GM20431 (cell line): ENCODE results near the gene S100A1.

ENCODE experiments used
- in situ Hi-C: fragments of 300-500 bp; cut with MseI, MboI; formaldehyde crosslinking; loops from one replicate; pipeline ENCODE4 v1.15.0; 2020; ENCODE audit warnings: low sequenced_read_pairs; ENCODE audit not compliant: unreplicated experiment

Gene S100A1

DNA sequence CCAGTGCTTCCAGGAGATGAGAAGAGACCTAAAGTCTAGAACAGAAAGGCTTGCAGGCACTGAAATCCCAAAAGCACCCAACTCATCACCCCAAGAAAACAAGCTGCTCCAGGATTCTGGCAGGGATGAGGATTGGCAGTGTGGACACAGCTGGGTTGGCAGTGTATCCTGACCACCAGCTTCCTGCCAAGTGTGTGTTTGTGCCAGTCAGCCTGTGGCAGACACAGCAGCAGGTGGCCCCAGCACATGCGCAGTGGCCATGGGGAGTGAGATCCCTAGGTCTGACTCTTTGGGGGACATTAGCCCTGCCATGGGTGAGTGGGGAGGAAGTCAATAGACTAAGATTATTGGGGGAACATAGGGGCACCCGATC is 21.6 kb downstream of the S100A1 start:
- in situ Hi-C loops, result loop anchor here (25.0 kb wide), 1 partner anchor 337 kb away; the partner anchor contains the start of genes JTB, RAB13 and RPS27

DNA sequence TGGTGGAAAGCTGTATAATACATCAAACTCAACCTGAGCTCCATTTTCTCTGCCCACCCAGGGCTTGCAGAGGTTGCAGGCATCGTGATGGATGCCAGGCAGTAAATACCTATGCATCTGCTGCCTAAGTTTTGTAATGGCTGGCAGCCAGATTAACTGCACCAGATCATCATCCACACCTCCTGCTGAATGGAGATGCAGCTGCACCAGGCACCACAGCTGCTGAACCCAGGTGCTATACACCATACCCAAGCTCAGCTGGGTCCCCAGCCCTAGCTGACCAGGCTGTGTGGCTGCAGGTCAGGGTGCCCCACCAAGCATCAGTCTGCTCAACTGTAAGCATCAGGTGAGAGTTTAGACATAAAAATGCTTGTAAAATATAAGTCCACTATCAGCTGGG is 23.5 kb downstream of the S100A1 start:
- in situ Hi-C loops, result loop anchor here (25.0 kb wide), 1 partner anchor 336 kb away; the partner anchor contains the start of genes JTB, RAB13 and RPS27

DNA sequence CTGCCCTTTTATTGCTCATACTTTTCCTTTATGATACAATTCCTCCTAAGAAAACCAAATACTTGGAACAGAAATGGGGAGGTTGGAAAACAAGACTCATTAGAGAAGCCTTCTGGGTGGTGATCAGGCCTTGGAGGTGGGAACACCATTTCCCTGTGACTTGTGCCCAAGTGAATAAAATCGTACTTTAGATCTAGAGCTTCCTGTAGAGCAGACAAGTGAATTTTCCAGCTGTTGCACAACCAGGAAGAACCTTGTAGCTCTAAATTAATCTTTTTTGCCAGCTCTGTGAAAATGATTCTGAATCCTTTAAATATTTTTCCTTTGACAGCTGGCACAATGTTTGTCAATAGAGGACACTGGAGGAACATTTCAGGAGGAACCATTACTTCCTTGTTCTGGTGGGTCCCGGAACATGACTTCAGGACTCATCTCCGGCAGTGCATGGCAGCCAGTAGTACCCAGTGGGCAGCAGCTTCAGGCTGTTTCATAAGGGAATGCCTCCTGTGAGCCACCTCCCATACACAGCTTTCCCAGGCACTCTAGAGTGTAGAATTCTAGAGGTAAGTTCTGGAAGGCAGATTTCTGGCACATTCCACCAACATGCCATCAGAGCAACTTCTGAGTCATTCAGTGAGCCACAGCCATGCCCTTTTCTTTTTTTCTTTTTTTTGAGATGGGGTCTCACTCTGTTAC is 24.7 kb downstream of the S100A1 start:
- in situ Hi-C loops, result loop anchor here (25.0 kb wide), 1 partner anchor 334 kb away; the partner anchor contains the start of genes JTB, RAB13 and RPS27

DNA sequence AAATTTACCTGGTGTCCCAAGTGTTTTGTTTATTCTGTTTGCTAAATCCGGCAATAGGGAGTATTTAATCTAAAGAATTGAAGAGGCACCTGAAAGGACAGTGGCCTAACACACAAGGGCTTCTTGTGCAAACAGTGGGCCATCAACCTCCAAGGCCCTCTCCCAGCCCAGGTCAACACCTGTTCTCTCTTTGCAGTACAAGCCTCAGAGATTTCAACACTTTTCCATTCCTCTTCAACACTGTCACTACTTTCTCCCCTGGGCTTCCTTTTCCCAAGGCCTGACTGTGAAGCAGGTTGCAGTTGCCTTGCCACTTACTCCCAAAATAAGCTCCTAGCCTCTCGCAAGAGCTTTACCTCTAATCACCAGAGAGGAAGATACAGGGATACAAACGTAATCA is 27.1 kb downstream of the S100A1 start:
- in situ Hi-C loops, result loop anchor here (25.0 kb wide), 1 partner anchor 332 kb away; the partner anchor contains the start of genes JTB, RAB13 and RPS27

DNA sequence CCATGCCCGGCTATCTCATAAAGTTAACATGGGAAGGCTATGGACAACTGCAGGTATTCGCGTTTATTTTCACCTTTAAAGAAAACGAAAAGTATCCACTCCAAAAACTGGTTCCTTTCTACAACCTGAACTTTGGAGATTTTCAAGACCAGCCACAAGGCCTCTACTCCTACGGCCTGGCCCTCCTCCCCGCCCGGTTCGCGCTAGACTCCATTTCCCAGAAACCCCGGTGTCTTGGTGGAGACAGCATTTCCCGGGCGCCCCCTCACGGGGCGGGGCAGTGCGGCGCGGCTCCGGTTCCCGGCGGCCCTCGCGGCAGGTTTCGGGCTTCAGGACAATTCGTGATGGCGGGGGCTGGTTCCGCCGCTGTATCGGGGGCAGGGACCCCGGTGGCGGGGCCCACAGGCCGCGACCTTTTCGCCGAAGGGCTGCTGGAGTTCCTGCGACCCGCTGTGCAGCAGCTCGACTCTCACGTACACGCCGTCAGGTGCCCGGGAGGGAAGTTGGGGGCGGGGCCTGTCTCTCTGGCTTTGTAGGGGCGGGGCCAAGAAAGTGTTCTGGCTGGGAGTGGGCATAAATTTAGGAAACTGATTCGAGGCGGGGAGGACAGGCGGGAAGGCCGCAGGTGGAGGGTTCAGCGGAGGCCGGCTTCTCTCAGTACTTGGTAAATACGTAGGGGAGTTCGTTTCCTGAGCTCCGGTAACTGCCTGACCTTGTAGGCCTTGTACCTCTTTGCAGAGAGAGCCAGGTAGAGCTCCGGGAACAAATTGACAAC is 30.4 kb downstream of the S100A1 start, which contains the start of gene SNAPIN:
TSS of gene SNAPIN (plus strand) at position 304 of the 775 bp plus-strand sequence. CDS start at position 345, 41 bp downstream.
- in situ Hi-C loops, result loop anchor here (25.0 kb wide), 1 partner anchor 329 kb away; the partner anchor contains the start of genes JTB, RAB13 and RPS27

DNA sequence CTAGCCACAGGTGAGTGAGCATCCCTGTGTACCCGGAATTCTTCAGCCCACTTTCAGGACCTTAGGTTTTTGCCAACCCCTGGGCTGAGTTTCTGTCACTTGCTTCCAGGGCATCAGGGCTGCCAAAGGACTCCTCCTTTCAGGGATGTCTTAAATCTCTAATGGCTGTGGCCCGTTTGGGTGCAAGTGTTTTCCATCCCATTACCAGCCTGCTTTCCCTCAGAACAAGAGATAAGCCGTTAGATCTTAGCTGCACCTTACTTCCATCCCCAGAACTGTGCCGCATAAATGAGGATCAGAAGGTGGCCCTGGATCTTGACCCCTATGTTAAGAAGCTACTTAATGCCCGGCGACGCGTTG is 30.9 kb downstream of the S100A1 start:
- in situ Hi-C loops, result loop anchor here (25.0 kb wide), 1 partner anchor 328 kb away; the partner anchor contains the start of genes JTB, RAB13 and RPS27

DNA sequence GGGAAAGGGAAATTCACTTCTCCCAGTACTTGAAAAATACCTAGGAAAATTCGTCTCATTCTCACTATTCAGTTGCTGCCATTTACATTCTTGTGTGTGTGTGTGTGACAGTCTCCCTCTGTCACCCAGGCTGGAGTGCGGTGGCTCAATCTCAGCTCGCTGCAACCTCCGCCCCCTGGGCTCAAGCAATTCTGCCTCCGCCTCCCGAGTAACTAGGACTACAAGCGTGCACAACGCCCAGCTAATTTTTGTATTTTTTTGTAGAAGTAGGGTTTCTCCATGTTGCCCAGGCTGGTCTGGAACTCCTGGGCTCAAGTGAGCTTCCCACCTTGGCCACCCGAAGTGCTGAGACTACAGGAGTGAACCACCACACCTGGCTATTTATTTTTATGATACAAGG is 31.4 kb downstream of the S100A1 start:
- in situ Hi-C loops, result loop anchor here (25.0 kb wide), 1 partner anchor 328 kb away; the partner anchor contains the start of genes JTB, RAB13 and RPS27

DNA sequence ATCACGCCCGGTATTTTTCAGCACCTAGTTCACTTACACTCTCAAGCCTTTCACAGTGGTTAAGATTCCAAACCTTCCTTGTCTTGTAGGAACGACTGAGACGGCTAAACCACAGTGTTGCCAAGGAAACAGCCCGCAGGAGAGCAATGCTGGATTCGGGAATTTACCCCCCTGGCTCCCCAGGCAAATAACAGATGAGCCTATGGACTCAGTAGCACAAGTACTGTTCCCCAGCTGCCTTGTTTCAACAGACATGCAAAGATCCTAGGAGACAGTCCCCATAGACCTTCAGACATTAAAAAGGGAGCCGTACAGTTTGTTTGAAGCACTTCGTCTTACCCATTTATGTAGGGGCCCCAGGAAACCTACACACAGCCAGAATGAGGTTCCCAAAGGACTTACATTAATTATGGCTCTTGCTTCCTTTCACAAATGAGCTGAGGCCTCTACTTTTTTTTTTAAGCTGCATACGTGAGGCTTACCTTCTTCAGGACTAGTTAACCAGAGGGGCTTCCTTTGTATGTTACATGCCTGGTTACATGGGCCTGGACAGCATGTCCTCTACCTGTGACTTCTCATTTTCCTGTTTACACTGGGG is 33.0 kb downstream of the S100A1 start:
- in situ Hi-C loops, result loop anchor here (25.0 kb wide), 1 partner anchor 326 kb away; the partner anchor contains the start of genes JTB, RAB13 and RPS27

DNA sequence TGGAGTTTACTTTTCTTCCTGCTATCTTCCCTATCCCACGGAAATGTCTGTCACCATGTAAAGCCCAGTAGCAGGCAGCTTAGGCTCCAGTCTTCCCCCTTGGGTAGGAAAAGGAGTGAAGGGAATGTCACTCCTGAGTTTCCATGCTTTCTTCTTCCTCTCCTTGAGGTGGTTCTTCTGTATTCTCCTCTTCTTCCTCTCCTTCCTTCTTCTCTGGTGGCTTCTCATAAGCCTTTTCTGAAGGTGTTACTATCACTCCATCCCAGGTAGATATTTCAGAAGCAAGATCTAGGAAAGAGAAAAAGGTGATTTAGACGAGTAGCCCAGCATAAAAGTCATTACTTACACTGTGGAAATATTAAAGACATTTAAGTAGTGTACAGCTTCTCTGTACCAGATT is 34.0 kb downstream of the S100A1 start:
- in situ Hi-C loops, result loop anchor here (25.0 kb wide), 1 partner anchor 325 kb away; the partner anchor contains the start of genes JTB, RAB13 and RPS27

DNA sequence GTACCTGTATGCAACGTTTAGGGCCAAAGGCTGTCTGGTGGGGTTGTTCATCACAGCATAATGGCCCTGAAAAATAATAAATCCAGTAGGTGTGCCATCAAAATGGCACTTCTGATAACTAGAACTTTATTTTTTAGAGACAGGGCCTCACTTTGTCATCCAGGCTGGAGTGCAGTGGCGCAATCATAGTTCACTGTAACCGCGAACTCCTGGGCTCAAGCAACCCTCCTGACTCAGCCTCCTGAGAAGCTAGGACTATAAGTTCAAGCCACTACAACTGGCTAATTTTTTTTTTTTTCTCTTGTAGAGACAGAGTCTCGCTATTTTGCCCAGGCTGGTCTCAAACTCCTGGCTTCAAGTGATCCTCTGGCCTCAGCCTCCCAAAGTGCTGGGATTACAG is 35.0 kb downstream of the S100A1 start:
- in situ Hi-C loops, result loop anchor here (25.0 kb wide), 1 partner anchor 324 kb away; the partner anchor contains the start of genes JTB, RAB13 and RPS27

DNA sequence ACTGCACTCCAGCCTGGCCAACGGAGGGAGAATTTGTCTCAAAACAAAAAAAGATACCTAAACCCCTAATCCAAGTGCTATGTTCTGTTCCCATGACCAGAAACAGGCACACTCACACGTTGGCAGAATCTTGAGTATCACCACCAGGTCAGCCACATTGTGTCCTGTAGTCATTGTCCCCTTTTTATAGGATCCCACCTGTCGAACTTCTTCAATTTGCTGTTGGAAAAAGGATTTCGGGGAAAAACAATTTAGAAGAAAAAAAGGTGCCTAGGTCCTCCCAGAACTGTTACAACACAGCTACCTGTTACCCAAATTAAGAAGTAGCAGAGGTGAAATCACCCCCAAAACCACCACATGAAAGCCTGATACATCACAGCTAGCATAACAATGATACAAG is 39.2 kb downstream of the S100A1 start:
- in situ Hi-C loops, result loop anchor here (25.0 kb wide), 1 partner anchor 320 kb away; the partner anchor contains the start of genes JTB, RAB13 and RPS27

DNA sequence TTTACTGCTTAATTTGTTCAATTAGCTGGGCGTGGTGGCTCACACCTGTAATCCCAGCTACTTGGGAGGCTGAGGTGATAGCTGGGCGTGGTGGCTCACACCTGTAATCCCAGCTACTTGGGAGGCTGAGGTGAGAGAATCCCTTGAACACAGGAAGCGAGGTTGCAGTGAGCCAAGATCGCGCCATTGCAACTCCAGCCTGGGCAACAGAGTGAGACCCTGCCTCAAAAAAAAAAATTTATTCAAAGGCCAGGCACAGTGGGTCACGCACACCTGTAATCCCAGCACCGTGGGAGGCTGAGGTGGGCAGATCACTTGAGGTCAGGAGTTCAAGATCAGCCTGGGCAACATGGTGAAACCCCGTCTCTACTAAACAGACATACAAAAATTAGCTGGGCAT is 40.4 kb downstream of the S100A1 start:
- in situ Hi-C loops, result loop anchor here (25.0 kb wide), 1 partner anchor 319 kb away; the partner anchor contains the start of genes JTB, RAB13 and RPS27

DNA sequence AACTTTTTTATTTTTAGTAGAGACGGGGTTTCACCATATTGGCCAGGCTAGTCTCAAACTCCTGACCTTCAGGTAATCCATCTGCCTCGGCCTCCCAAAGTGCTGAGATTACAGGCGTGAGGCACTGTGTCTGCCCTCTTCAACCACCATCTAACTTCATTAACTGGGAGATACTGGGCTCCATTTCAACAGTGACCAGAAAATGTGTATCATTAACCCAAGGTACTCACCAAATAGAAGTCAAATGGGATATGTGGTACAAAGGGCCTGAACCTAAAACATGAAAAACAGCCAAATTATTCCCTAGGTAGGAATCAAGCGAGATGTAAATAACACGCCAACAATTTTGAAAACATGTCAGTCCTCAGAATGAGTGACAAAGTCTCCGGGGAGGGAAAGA is 41.4 kb downstream of the S100A1 start:
- in situ Hi-C loops, result loop anchor here (10.0 to 25.0 kb wide), 2 partner anchors 75 to 318 kb away; partner anchors contain the start of genes JTB, RAB13 and RPS27

DNA sequence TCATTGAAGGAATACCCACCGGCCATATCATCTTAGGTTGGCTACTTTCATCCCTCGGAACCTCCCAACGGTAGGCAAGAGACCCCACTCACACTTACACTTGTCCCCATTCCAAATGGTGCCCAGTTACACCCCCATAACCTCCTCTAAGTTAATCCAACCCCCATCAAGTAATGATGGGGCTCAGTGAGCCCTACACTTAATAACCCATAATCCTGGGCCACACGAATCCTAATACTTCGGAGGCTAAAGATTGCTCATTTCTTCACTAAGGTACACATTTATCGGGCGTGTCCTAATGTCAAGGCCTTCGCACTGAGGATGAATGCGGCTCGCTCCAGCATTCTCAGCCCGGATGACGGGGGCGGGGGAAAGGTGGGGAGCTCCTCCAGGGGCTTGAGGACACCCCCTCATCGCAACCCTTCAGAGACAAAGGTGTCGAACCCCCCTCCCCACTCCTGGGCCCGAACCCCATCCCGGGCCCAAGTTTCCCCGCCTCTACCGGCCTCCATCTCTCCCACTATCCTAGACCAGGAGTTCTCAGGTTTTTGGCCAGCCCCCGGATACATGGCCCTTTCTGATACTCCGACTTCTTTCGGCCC is 42.1 kb downstream of the S100A1 start:
- in situ Hi-C loops, result loop anchor here (10.0 to 25.0 kb wide), 2 partner anchors 74 to 317 kb away; partner anchors contain the start of genes JTB, RAB13 and RPS27

DNA sequence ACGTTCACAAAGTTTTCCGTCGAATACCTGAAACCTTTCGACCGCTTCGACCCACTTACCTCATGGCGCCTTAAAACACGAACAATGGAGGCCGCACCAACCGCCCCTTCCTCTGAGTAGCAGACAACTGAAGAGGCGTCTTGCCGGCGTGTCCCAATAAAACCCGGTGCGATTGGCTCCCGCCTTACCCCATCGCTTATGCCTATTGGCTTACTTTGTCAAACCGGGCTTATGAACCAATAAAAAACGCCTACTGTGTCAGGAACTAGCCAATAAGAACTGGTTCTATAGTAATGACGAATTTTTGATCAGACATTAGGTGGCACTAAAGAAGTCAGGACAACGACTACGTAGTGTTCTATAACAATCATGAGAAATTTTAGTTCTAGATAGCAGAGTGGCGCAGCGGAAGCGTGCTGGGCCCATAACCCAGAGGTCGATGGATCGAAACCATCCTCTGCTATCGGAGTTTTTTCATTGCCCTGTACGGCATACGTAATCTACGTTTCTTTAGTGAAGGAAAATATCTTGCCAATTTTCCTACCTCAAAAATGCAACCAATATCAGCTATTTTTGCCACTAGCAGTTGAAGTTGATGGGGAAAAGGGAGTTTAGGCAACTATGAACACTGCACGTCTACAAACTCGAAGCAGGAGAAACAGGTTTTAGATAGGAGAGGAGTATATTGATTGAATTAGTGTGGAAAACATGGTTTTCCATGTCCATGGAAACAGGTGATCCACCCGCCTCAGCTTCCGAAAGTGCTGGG is 42.8 kb downstream of the S100A1 start, which contains the start of gene ILF2:
TSS of gene ILF2 (minus strand) at position 135 of the 769 bp plus-strand sequence. CDS start at position 64, 71 bp downstream.
- in situ Hi-C loops, result loop anchor here (10.0 to 25.0 kb wide), 2 partner anchors 74 to 316 kb away; partner anchors contain the start of genes JTB, RAB13 and RPS27

DNA sequence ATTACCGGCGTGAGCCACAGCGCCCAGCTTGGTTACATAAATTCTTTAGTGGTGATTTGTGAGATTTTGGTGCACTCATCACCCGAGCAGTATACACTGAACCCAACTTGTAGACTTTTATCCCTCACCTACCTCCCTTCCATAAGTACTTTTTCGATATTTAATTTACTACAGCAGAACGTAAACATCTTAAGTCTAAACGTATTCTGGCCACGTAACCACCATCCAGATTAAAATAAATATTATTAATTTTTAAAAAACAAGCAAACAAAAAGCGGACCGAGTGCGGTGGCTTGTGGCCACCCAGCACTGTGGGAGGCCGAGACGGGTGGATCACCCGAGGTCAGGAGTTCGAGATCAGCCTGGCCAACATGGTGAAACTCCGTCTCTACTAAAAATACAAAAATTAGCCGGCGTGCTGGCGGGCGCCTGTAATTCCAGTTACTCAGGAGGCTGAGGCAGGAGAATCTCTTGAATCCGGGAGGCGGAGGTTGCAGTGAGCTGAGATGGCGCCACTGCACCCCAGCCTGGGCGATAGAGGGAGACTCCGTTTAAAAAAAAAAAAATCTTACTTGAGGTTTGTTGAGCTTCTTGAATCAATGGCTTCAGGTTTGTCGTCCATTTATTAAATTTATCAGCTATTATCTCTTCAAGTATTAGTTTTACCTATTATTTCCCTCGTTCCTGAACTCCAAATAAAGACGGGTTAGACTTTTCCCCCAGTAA is 43.6 kb downstream of the S100A1 start:
- in situ Hi-C loops, result loop anchor here (10.0 to 25.0 kb wide), 2 partner anchors 73 to 316 kb away; partner anchors contain the start of genes JTB, RAB13 and RPS27

DNA sequence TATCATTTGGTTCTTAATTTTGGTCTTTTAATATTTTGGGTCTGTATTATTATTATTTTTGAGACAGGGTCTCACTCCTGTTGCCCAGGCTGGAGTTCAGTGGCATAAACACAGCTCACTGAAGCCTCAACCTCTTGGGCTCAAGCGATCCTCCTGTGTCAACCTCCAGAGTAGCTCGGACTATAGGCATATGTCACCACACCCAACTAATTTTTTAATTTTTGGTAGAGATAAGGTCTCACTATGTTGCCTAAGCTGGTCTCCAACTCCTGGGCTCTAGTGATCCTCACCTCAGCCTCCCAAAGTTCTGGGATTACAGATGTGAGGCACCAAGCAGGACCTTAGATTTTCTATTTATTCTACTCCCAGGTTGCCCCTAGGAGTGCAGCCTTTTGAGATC is 45.3 kb downstream of the S100A1 start:
- in situ Hi-C loops, result loop anchor here (10.0 to 25.0 kb wide), 2 partner anchors 71 to 314 kb away; partner anchors contain the start of genes JTB, RAB13 and RPS27
